Fibroblast of peridontal ligament (primary cell): ENCODE data around the gene BCAN.

Experiments used
- DNase-seq: peaks from one replicate; pipeline ENCODE4 v3.0.0-alpha.2; 2010; ENCODE audit errors: extremely low read depth

The BCAN gene

DNA sequence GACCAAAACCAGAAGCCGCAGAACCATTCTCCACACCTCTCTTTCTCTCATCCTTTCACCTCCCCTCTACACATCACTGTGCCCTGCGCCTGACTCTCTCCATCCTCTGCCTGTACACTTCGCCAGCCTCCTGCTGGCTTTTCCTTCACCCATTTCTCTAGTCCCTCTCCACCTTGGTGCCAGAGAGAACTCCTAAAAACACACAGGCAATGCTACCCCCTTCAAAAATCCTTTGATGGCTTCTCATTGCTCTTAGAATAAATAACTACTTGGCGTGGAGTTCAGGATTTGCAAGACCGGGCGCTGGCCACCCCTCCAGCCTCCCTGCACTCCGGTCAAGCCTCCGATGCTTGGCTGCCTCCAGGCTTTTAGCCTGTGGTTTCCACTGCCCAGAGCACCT is 54.8 kb downstream of the BCAN start:
- DNase-seq = no peak

DNA sequence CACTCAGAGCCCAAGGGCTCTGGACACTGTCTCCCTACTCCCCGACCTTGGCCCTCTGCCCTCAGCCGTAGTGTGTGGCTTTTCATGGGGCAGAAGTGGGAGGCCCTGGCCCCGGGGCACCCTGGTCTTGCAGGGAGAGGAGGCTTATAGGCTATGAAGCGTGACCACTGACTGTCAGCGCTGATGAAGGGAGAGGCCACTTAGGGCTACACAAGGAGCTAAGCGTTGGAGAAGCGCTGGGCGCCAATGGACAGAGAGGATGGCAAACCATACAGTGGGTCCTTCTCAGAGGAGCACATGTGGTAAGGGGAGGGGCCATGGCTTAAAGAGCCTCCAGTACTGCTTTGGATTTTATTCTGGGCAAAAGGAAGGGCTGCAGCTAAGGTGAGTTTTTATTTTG is 55.6 kb downstream of the BCAN start:
- DNase-seq = no peak

GRCh38 chr1:156698995-156699394 is 57.1 kb downstream of the BCAN start:
- DNase-seq = no peak

- no peak for DNase-seq
These were observed 59.0 kb downstream of the BCAN start for GRCh38 chr1:156700736-156701531.

GRCh38 chr1:156703336-156703735 is 61.4 kb downstream of the BCAN start:
- DNase-seq = no peak

GRCh38 chr1:156703741-156704140 is 61.8 kb downstream of the BCAN start:
- DNase-seq = no peak

GRCh38 chr1:156704166-156704711 is 62.3 kb downstream of the BCAN start:
- no peak for DNase-seq

DNA sequence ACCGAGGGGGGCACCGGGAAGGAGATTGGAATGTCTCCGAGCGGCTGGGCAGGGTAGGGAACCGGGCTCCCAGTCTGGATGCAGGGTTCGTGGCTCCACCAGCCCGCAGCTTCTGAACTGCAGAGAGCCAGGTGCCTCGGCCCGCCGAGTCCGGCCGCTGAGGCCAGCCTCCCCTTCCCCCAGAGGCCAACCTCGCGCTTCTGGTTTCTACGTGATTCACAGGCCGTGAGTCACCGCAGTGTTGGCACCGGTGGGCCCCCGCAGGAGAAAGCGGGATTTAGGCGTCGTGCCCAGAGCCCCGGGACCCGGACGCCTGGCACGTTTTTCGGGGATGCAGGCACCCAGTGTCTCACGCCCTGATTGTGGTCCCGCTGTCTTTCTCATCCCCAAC is 63.0 kb downstream of the BCAN start:
- peak; percentile 69 for DNase-seq

DNA sequence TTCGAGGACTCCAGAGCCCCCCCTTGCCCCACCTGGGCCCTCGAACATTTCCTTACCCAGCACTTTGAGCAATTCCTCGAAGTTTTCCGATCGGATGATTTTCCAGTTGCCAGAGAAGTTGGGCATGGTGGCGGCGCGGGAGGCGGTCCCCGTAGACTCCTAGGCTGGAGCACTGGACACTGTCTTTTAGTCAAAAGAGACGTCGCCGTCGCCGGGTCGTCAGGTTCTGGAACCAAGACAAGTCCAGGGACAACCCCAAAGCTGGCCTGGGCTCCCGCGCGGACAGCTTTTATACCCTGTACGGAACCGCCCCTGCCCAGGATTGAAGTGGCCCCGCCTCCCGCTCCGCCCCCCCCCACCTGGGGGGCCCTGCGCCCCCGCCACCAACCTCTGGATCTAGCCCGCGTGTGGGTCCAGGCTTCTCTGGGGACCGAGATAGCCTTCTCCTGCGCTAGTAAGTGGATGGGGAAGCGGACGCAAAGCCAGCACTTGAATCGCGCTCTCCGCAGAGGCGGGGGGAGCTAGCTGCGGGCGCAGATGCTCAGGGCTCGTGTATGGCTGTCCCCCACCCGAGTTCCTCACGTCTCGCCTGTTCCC is 63.5 kb downstream of the BCAN start, which contains the start of gene CRABP2:
Gene CRABP2, minus strand, starts transcription at position 263 of the 597 bp plus-strand sequence. Its CDS starts 137 bp downstream, at position 126.
- peak; percentile 45 for DNase-seq

GRCh38 chr1:156705918-156706656 is 64.2 kb downstream of the BCAN start:
- DNase-seq = peak; percentile 74

DNA sequence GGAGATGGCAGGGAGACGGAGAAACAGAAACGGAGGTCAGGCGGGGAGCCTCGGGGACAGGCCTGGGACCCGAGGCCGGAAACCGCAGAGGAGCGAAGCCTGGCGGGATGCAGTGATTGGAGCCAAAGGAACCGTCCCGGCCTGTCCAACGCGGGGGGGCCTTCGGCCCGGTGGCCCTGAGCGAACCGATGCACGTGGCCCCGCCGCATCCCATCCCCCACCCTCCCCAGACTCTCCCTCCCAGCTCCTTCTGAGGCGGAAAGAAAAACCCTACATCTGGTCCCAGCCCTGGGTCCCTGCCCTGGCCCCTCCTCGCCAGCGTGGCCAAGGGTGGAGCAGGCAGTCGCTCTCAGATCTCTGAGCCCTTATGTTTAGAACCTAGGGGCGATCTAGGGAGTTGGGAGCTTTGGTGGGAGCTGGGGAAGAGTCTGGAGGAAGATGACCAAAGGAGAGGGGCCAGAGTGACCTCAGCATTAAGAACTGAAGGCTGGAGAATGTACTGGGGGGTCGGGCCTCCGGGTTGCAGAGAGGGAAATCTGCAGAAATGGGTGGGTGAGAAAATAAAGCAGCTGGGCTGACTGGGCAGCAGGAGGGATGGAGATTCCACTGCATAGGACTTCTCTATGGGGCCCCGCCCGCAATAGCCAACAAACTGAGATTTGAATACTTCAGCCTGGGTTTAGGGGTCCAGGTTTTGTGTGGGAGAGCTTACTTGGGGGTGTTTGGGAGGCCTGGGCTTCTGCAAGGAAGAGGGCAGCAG is 64.9 kb downstream of the BCAN start:
- peak; percentile 89 for DNase-seq

DNA sequence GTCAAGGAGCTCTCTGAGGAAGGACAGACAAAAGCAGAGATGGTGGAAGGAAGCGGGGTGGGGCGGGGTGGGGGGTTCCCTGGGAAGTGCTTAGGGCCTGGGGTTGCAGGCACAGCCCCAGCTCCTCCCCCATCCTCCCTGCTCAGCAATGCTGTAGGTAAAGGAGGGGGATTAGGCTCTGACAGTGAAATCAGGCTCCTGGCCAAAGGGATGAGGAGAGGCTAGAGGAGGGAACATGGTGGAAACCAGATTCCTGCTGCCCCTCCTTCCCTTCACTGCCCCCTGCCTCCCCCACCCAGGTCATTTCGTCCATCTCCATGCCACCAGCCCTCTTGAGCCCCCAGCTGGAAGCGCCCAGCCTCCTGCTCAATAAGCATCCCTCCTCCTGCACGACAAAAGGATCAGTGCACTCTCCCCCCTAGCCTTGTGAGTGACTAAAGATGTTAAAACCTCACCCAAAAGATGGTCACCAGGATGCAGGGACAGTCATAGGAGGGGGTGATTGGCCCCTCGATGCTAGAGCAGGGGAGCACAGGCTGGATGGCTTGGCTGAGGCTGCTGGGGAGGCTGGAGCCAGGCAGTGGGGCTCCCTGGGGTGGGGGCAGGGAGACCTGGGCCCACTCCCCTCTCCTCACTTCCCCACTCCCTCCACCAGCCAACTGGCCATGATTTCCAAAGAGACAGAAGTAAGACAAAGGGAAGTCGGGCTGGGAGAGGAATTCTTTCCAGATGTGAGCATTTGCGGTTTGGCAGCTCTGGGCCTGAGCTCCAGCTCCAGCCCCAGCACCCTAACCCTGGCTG is 65.7 kb downstream of the BCAN start:
- DNase-seq = peak; percentile 83

GRCh38 chr1:156708218-156708661 is 66.3 kb downstream of the BCAN start:
- peak; percentile 47 for DNase-seq

- DNase-seq = no peak
These were observed 67.1 kb downstream of the BCAN start for GRCh38 chr1:156709031-156709430.
